IPS-20b (cell line): Measurements from ENCODE around the gene FYN.

Experiments used
- H3K27ac ChIP-seq: one replicate; pipeline ENCODE4 v1.5.1; 2013; ENCODE audit warnings: low read length
- H3K27me3 ChIP-seq: 2 replicates; pipeline ENCODE4 v1.6.1; 2013; ENCODE audit warnings: mild to moderate bottlenecking, low read length, inconsistent platforms; ENCODE audit not compliant: insufficient read depth
- H3K36me3 ChIP-seq: 2 replicates; pipeline ENCODE4 v1.6.1; 2013; ENCODE audit warnings: low read depth, mild to moderate bottlenecking, inconsistent platforms, low read length, moderate library complexity; ENCODE audit not compliant: insufficient read depth
- H3K4me1 ChIP-seq: 2 replicates; pipeline ENCODE4 v1.6.1; 2013; ENCODE audit warnings: mild to moderate bottlenecking, control low read depth, inconsistent platforms, low read length, moderate library complexity; ENCODE audit not compliant: insufficient read depth
- H3K4me3 ChIP-seq: 2 replicates; pipeline ENCODE4 v1.5.1; 2013; ENCODE audit warnings: mild to moderate bottlenecking, low read length, inconsistent platforms
- H3K9ac ChIP-seq: 2 replicates; pipeline ENCODE4 v1.6.1; 2013; ENCODE audit warnings: low read depth, mild to moderate bottlenecking, inconsistent platforms, low read length, moderate library complexity
- H3K9me3 ChIP-seq: 2 replicates; pipeline ENCODE4 v1.6.1; 2013; ENCODE audit warnings: mild to moderate bottlenecking, low read depth, low read length, inconsistent platforms; ENCODE audit not compliant: insufficient read depth

The FYN gene

GRCh38 chr6:111626441-111626840 lies 246.8 kb downstream of the FYN start:
- H3K4me3 ChIP-seq = no peak overlapping the region
- no peaks in the 10 kb centered on the region for H3K36me3 ChIP-seq
- H3K9me3 ChIP-seq = no peaks in the 10 kb centered on the region
- H3K27ac ChIP-seq = no peak overlapping the region
- peaks cover 6% of the 10 kb centered on the region; the same call in 1 of the 2 replicates for H3K4me1 ChIP-seq
- H3K27me3 ChIP-seq = no peaks in the 10 kb centered on the region
- H3K9ac ChIP-seq = no peak overlapping the region

- Histone ChIP-seq H3K27ac (no peak overlapping the region), H3K9me3 (no peaks in the 10 kb centered on the region), H3K4me1 (peaks cover 3% of the 10 kb centered on the region; the same call in 1 of the 2 replicates), H3K36me3 (no peaks in the 10 kb centered on the region), H3K4me3 (no peak overlapping the region), H3K9ac (no peak overlapping the region), H3K27me3 (no peaks in the 10 kb centered on the region)
These were observed 247.5 kb downstream of the FYN start for GRCh38 chr6:111625461-111626391.

GRCh38 chr6:111625099-111625416 lies 248.2 kb downstream of the FYN start:
- H3K27ac ChIP-seq = no peak overlapping the region

GRCh38 chr6:111624401-111625098 lies 248.7 kb downstream of the FYN start:
- Histone ChIP-seq H3K9me3 (no peaks in the 10 kb centered on the region), H3K27ac (no peak overlapping the region), H3K4me3 (no peak overlapping the region), H3K27me3 (no peaks in the 10 kb centered on the region), H3K9ac (no peak overlapping the region), H3K36me3 (no peaks in the 10 kb centered on the region), H3K4me1 (peaks cover 3% of the 10 kb centered on the region; the same call in 1 of the 2 replicates)

More at GRCh38 chr6:111625099-111625416, 248.2 kb downstream of the FYN start:
- Histone ChIP-seq H3K27me3 (no peaks in the 10 kb centered on the region), H3K9ac (no peak overlapping the region), H3K36me3 (no peaks in the 10 kb centered on the region), H3K9me3 (no peaks in the 10 kb centered on the region), H3K4me3 (no peak overlapping the region), H3K4me1 (peaks cover 3% of the 10 kb centered on the region; the same call in 1 of the 2 replicates)

- H3K4me1 ChIP-seq = peaks cover 3% of the 10 kb centered on the region; the same call in 1 of the 2 replicates
- H3K27ac ChIP-seq = no peak overlapping the region
- no peak overlapping the region for H3K9ac ChIP-seq
- H3K36me3 ChIP-seq = no peaks in the 10 kb centered on the region
- H3K27me3 ChIP-seq = no peaks in the 10 kb centered on the region
- H3K9me3 ChIP-seq = no peaks in the 10 kb centered on the region
- H3K4me3 ChIP-seq = no peak overlapping the region
These were observed 250.1 kb downstream of the FYN start for GRCh38 chr6:111623046-111623718.

- H3K36me3 ChIP-seq = no peaks in the 10 kb centered on the region
- H3K27ac ChIP-seq = no peak overlapping the region
These were observed 253.1 kb downstream of the FYN start for GRCh38 chr6:111620169-111620568.

GRCh38 chr6:111618407-111618806 lies 254.8 kb downstream of the FYN start:
- H3K4me3 ChIP-seq = no peak overlapping the region
- H3K4me1 ChIP-seq = peaks cover 4% of the 10 kb centered on the region; the same call in 1 of the 2 replicates
- no peak overlapping the region for H3K27ac ChIP-seq
- H3K9ac ChIP-seq = no peak overlapping the region
- H3K27me3 ChIP-seq = no peaks in the 10 kb centered on the region
- no peaks in the 10 kb centered on the region for H3K9me3 ChIP-seq
- H3K36me3 ChIP-seq = no peaks in the 10 kb centered on the region

More at GRCh38 chr6:111620169-111620568, 253.1 kb downstream of the FYN start:
- no peak overlapping the region for H3K9ac ChIP-seq
- no peaks in the 10 kb centered on the region for H3K9me3 ChIP-seq
- no peak overlapping the region for H3K4me3 ChIP-seq
- peaks cover 1% of the 10 kb centered on the region; the same call in 1 of the 2 replicates for H3K4me1 ChIP-seq
- H3K27me3 ChIP-seq = no peaks in the 10 kb centered on the region

- Histone ChIP-seq H3K9ac (no peak overlapping the region), H3K4me3 (no peak overlapping the region), H3K36me3 (no peaks in the 10 kb centered on the region), H3K27ac (no peak overlapping the region), H3K27me3 (no peaks in the 10 kb centered on the region), H3K4me1 (peaks cover 4% of the 10 kb centered on the region; the same call in 1 of the 2 replicates), H3K9me3 (no peaks in the 10 kb centered on the region)
These were observed 256.1 kb downstream of the FYN start for GRCh38 chr6:111617149-111617548.

GRCh38 chr6:111615916-111616612 lies 257.2 kb downstream of the FYN start:
- Histone ChIP-seq H3K9me3 (no peaks in the 10 kb centered on the region), H3K4me1 (peaks cover 4% of the 10 kb centered on the region; the same call in 1 of the 2 replicates), H3K9ac (no peak overlapping the region), H3K27me3 (no peaks in the 10 kb centered on the region), H3K27ac (no peak overlapping the region), H3K36me3 (no peaks in the 10 kb centered on the region), H3K4me3 (no peak overlapping the region)

- H3K4me3 ChIP-seq = peak overlapping the region; percentile 39; the same call in 1 of the 2 replicates
- H3K4me1 ChIP-seq = peaks cover 4% of the 10 kb centered on the region; the same call in 1 of the 2 replicates
- H3K9me3 ChIP-seq = no peaks in the 10 kb centered on the region
- no peak overlapping the region for H3K9ac ChIP-seq
- H3K27ac ChIP-seq = no peak overlapping the region
- H3K27me3 ChIP-seq = no peaks in the 10 kb centered on the region
- H3K36me3 ChIP-seq = no peaks in the 10 kb centered on the region
These were observed 258.2 kb downstream of the FYN start for GRCh38 chr6:111614833-111615582.
